K562 (cell line): Measurements from ENCODE around the gene SLFNL1. TPM values are rescaled to one million over a fixed set of nuclear protein-coding genes. Genes with fewer than 3 reads are reported as not detected.

Experiments used
- ATF1 ChIP-seq, 2 experiments: fragments of 450-650 bp in 1 of 2; IDR thresholded peaks; 2 replicates each; pipeline ENCODE4 v1.6.1; 2016; ENCODE audit warnings: missing compliant biosample characterization in 1 of 2, missing genetic modification characterization in 1 of 2
- CBFA2T3 ChIP-seq: fragments of 450-650 bp; IDR thresholded peaks from 2 replicates; pipeline ENCODE4 v1.6.1; 2017
- CREBBP ChIP-seq: IDR thresholded peaks from one replicate; pipeline ENCODE4 v1.6.1; 2012; ENCODE audit warnings: low read depth, mild to moderate bottlenecking, control low read depth, inconsistent platforms, low read length
- CTCFL ChIP-seq: IDR thresholded peaks from 2 replicates; pipeline ENCODE4 v1.6.1; 2011; ENCODE audit warnings: borderline replicate concordance, low read depth, mild to moderate bottlenecking, moderate library complexity, low read length; ENCODE audit not compliant: insufficient read depth, poor library complexity, severe bottlenecking
- CXXC5 ChIP-seq: fragments of 250-450 bp; sonication (Bioruptor Pico); IDR thresholded peaks from 2 replicates; pipeline ENCODE4 v1.8.0; 2022; ENCODE audit warnings: inconsistent platforms, mild to moderate bottlenecking, moderate library complexity
- PTBP1 ChIP-seq: fragments of 200-400 bp; formaldehyde crosslinking; IDR thresholded peaks from 2 replicates; pipeline ENCODE4 v1.6.1; 2017; ENCODE audit warnings: low read depth, low read length
- REST ChIP-seq, 2 experiments: fragments of 450-650 bp; formaldehyde crosslinking in 1 of 2; IDR thresholded peaks; 2 replicates each; pipeline versions ENCODE4 v1.4.0 to v1.6.1; 2014 to 2020; ENCODE audit warnings: mild to moderate bottlenecking in 2 of 2, borderline replicate concordance in 1 of 2, low read depth in 1 of 2
- SPI1 ChIP-seq: IDR thresholded peaks from 2 replicates; pipeline ENCODE4 v1.6.1; 2011; ENCODE audit warnings: low read depth, low read length, control low read depth, borderline replicate concordance
- U2AF1 ChIP-seq: fragments of 200-400 bp; formaldehyde crosslinking; optimal IDR thresholded peaks from 2 replicates; pipeline ENCODE3; 2017; ENCODE audit warnings: mild to moderate bottlenecking, low read depth, low read length, moderate library complexity
- VEZF1 ChIP-seq: fragments of 200-800 bp; sonication (Bioruptor generic); IDR thresholded peaks from 2 replicates; pipeline ENCODE4 v1.6.1; 2017; ENCODE audit warnings: missing genetic modification characterization, missing compliant biosample characterization
- ZBTB49 ChIP-seq: sonication (generic); formaldehyde crosslinking; IDR thresholded peaks from 2 replicates; pipeline ENCODE4 v1.8.0; 2022; ENCODE audit warnings: missing genetic modification reagents, mild to moderate bottlenecking, borderline replicate concordance
- ZNF232 ChIP-seq: sonication (generic); formaldehyde crosslinking; IDR thresholded peaks from 2 replicates; pipeline ENCODE4 v1.8.0; 2022; ENCODE audit warnings: mild to moderate bottlenecking, missing genetic modification reagents
- ZNF263 ChIP-seq: sonication (generic); formaldehyde crosslinking; IDR thresholded peaks from 2 replicates; pipeline ENCODE4 v1.8.0; 2022; ENCODE audit warnings: mild to moderate bottlenecking, missing genetic modification reagents, borderline replicate concordance
- ZNF316 ChIP-seq: fragments of 450-650 bp; IDR thresholded peaks from 2 replicates; pipeline ENCODE4 v1.6.1; 2016
- polyA plus RNA-seq, 8 experiments: library from polyadenylated mRNA; depleted of rRNA in 4 of 8; stranded (reverse) in 5 of 8; unstranded in 3 of 8; fragments of >200 nt; fragmentation: Nextera tagmentation in 2 of 8; fragmentation: Illumina TruSeq in 1 of 8; extraction: Ambion mirVana in 2 of 8; extraction: Trizol in 1 of 8; gene quantifications; 2 replicates each; pipeline versions ENCODE4 v1.2.1 to v1.2.3, GENCODE V29; 2011 to 2014; ENCODE audit warnings: inconsistent platforms in 1 of 8, missing spikeins in 1 of 8
- total RNA-seq, 7 experiments: library from RNA; depleted of rRNA in 6 of 7; stranded (reverse); fragments of >200 nt in 6 of 7; fragmentation: Illumina TruSeq in 2 of 7; extraction: Trizol in 2 of 7; gene quantifications; 2 replicates each; pipeline versions ENCODE4 v1.2.1 to v1.2.3, GENCODE V29; 2011 to 2021; ENCODE audit warnings: low replicate concordance in 1 of 7

The SLFNL1 gene
- total and polyA plus RNA-seq, 9 of the 15 experiments (the other 6 are each of a cell fraction or from before 2014, with no cell fraction given): 0.05 to 0.14 (median 0.06) TPM; not detected in 5

- TF ChIP-seq REST (IDR thresholded peaks at IDR 0.05; ENCODE audit: borderline replicate concordance) (no peak), REST (CRISPR knock-in tag; IDR thresholded peaks at IDR 0.05; ENCODE audit: low read depth) (no peak), U2AF1 (no peak), CBFA2T3 (no peak), ZNF316 (no peak), PTBP1 (no peak), CTCFL (no peak), SPI1 (no peak), ATF1 (CRISPR knock-in tag; IDR thresholded peaks at IDR 0.05) (no peak), ATF1 (tag; IDR thresholded peaks at IDR 0.05) (no peak), VEZF1 (CRISPR knock-in tag) (peak; percentile 30), CREBBP (no peak), ZBTB49 (CRISPR knock-in tag) (no peak), CXXC5 (CRISPR knock-in tag) (0 out of 2 replicates have a peak, but pooled peaks have one; percentile 4), ZNF232 (no peak), ZNF263 (CRISPR knock-in tag) (no peak)
Measured at GRCh38 chr1:40980068-40980452, 41.5 kb downstream of the SLFNL1 start (continued).
